GM18951 (cell line): ENCODE results near the gene RPS15.

ENCODE experiments used
- POLR2A ChIP-seq: IDR thresholded peaks from 4 replicates; pipeline ENCODE4 v1.6.1; 2011; ENCODE audit warnings: mild to moderate bottlenecking; ENCODE audit not compliant: insufficient read length, insufficient read depth; ENCODE audit errors: extremely low read depth
- in situ Hi-C: fragments of 300-500 bp; cut with MboI; formaldehyde crosslinking; loops from one replicate; pipeline ENCODE4 v1.12.0; 2022; ENCODE audit warnings: low sequenced_read_pairs, mixed read lengths, inconsistent platforms; ENCODE audit not compliant: unreplicated experiment

The RPS15 gene

GRCh38 chr19:1396768-1397679 lies 41.2 kb upstream of the RPS15 start:
- no peak for TF ChIP-seq POLR2A
- in situ Hi-C loops = no loop called here

- in situ Hi-C loops = no loop called here
- no peak for TF ChIP-seq POLR2A
These were observed 40.4 kb upstream of the RPS15 start for GRCh38 chr19:1397838-1398237.

- no peak for TF ChIP-seq POLR2A
- in situ Hi-C loops = no loop called here
These were observed 39.1 kb upstream of the RPS15 start for GRCh38 chr19:1399079-1399478.

- in situ Hi-C loops = no loop called here
- no peak for TF ChIP-seq POLR2A
These were observed 38.5 kb upstream of the RPS15 start for GRCh38 chr19:1399745-1400144.

GRCh38 chr19:1400281-1401137 lies 37.7 kb upstream of the RPS15 start:
- in situ Hi-C loops = no loop called here
- no peak for TF ChIP-seq POLR2A

GRCh38 chr19:1401138-1401888 lies 36.9 kb upstream of the RPS15 start, which contains the start of gene GAMT:
GAMT (minus strand) TSS chr19:1401542; CDS start chr19:1401476, 66 bp downstream.
- TF ChIP-seq POLR2A = peak; percentile 65
- in situ Hi-C loops = no loop called here

GRCh38 chr19:1401889-1402217 lies 36.3 kb upstream of the RPS15 start:
- TF ChIP-seq POLR2A = no peak
- in situ Hi-C loops = no loop called here

GRCh38 chr19:1402411-1403070 lies 35.7 kb upstream of the RPS15 start:
- TF ChIP-seq POLR2A = no peak
- in situ Hi-C loops = no loop called here

- TF ChIP-seq POLR2A = peak; percentile 76
- in situ Hi-C loops = no loop called here
These were observed 31.2 kb upstream of the RPS15 start for GRCh38 chr19:1406774-1407527.

- TF ChIP-seq POLR2A = no peak
- in situ Hi-C loops = no loop called here
These were observed 30.5 kb upstream of the RPS15 start, which contains the start of gene DAZAP1 for GRCh38 chr19:1407528-1408299. DAZAP1 (plus strand) TSS chr19:1407586; CDS start chr19:1407774, 188 bp downstream.

- in situ Hi-C loops = no loop called here
- no peak for TF ChIP-seq POLR2A
These were observed 29.6 kb upstream of the RPS15 start for GRCh38 chr19:1408300-1409203.
